H9 (cell line): ENCODE data around the gene NID1. TPM values are rescaled to one million over a fixed set of nuclear protein-coding genes. Genes with fewer than 3 reads are reported as not detected.

Experiments used
- DNase-seq: peaks from one replicate; pipeline ENCODE4 v3.0.0-alpha.2; 2017
- H2AFZ ChIP-seq: one replicate; pipeline ENCODE4 v1.6.1; 2013; ENCODE audit warnings: mild to moderate bottlenecking, low read length, control low read depth, moderate library complexity
- H2AK5ac ChIP-seq: 2 replicates; pipeline ENCODE4 v1.6.1; 2013; ENCODE audit warnings: low read length, control low read depth, mixed read lengths; ENCODE audit not compliant: insufficient read length
- H2BK120ac ChIP-seq: one replicate; pipeline ENCODE4 v1.6.1; 2013; ENCODE audit warnings: low read depth, mild to moderate bottlenecking, low read length, control low read depth, inconsistent platforms; ENCODE audit not compliant: poor library complexity, severe bottlenecking
- H2BK12ac ChIP-seq: 2 replicates; pipeline ENCODE4 v1.6.1; 2013; ENCODE audit warnings: low read length, control low read depth, mixed read lengths, low read depth; ENCODE audit not compliant: insufficient read length
- H2BK15ac ChIP-seq: 2 replicates; pipeline ENCODE4 v1.6.1; 2013; ENCODE audit warnings: low read depth, low read length, control low read depth
- H2BK20ac ChIP-seq: one replicate; pipeline ENCODE4 v1.6.1; 2013; ENCODE audit warnings: low read depth, mild to moderate bottlenecking, low read length, control low read depth, inconsistent platforms; ENCODE audit not compliant: poor library complexity, severe bottlenecking
- H2BK5ac ChIP-seq: 2 replicates; pipeline ENCODE4 v1.6.1; 2013; ENCODE audit warnings: low read length, control low read depth, mixed read lengths; ENCODE audit not compliant: insufficient read length
- H3K14ac ChIP-seq: 2 replicates; pipeline ENCODE4 v1.6.1; 2013; ENCODE audit warnings: low read length, control low read depth; ENCODE audit not compliant: insufficient read depth
- H3K18ac ChIP-seq: 2 replicates; pipeline ENCODE4 v1.6.1; 2013; ENCODE audit warnings: low read depth, mild to moderate bottlenecking, mixed read lengths, low read length, control low read depth; ENCODE audit not compliant: insufficient read length
- H3K23ac ChIP-seq: 2 replicates; pipeline ENCODE4 v1.6.1; 2013; ENCODE audit warnings: low read length, control low read depth, mixed read lengths, low read depth; ENCODE audit not compliant: insufficient read length
- H3K23me2 ChIP-seq: 2 replicates; pipeline ENCODE4 v1.6.1; 2013; ENCODE audit warnings: low read depth, mild to moderate bottlenecking, mixed read lengths, low read length, control low read depth; ENCODE audit not compliant: insufficient read length, poor library complexity, severe bottlenecking
- H3K27ac ChIP-seq: 2 replicates; pipeline ENCODE4 v1.5.1; 2013; ENCODE audit warnings: low read length, control low read depth, mixed read lengths, low read depth; ENCODE audit not compliant: insufficient read length
- H3K27me3 ChIP-seq: 2 replicates; pipeline ENCODE4 v1.6.1; 2013; ENCODE audit warnings: low read length, control low read depth, inconsistent platforms; ENCODE audit not compliant: insufficient read depth
- H3K4ac ChIP-seq: 2 replicates; pipeline ENCODE4 v1.6.1; 2013; ENCODE audit warnings: low read depth, mild to moderate bottlenecking, control low read depth, inconsistent platforms, low read length, moderate library complexity
- H3K4me1 ChIP-seq: 2 replicates; pipeline ENCODE4 v1.6.1; 2013; ENCODE audit warnings: low read length, control low read depth, inconsistent platforms; ENCODE audit not compliant: insufficient read depth
- H3K4me2 ChIP-seq: 2 replicates; pipeline ENCODE4 v1.6.1; 2013; ENCODE audit warnings: low read length, control low read depth, mixed read lengths; ENCODE audit not compliant: insufficient read length, insufficient read depth
- H3K56ac ChIP-seq: 2 replicates; pipeline ENCODE4 v1.6.1; 2013; ENCODE audit warnings: low read depth, mild to moderate bottlenecking, mixed read lengths, low read length, control low read depth; ENCODE audit not compliant: insufficient read length
- H3K79me1 ChIP-seq: 2 replicates; pipeline ENCODE4 v1.6.1; 2013; ENCODE audit warnings: low read depth, mild to moderate bottlenecking, moderate library complexity, low read length, control low read depth, inconsistent platforms; ENCODE audit not compliant: insufficient read depth, poor library complexity, severe bottlenecking
- H3K79me2 ChIP-seq: 2 replicates; pipeline ENCODE4 v1.6.1; 2013; ENCODE audit warnings: low read length, control low read depth, inconsistent platforms; ENCODE audit not compliant: insufficient read depth
- H3K9ac ChIP-seq: 2 replicates; pipeline ENCODE4 v1.6.1; 2013; ENCODE audit warnings: low read length, control low read depth, mixed read lengths; ENCODE audit not compliant: insufficient read length; ENCODE audit errors: extremely low read depth
- H3K9me3 ChIP-seq: one replicate; pipeline ENCODE4 v1.6.1; 2013; ENCODE audit warnings: low read depth, low read length, inconsistent platforms; ENCODE audit not compliant: control insufficient read depth
- H3T11ph ChIP-seq: one replicate; pipeline ENCODE4 v1.6.1; 2013; ENCODE audit warnings: mild to moderate bottlenecking, low read length, control low read depth, inconsistent platforms
- H4K20me1 ChIP-seq: one replicate; pipeline ENCODE4 v1.6.1; 2013; ENCODE audit not compliant: control insufficient read depth, insufficient read length, insufficient read depth
- H4K5ac ChIP-seq: 2 replicates; pipeline ENCODE4 v1.6.1; 2013; ENCODE audit warnings: low read depth, mild to moderate bottlenecking, mixed read lengths, low read length, control low read depth; ENCODE audit not compliant: insufficient read length
- H4K8ac ChIP-seq: replicated peaks from 2 replicates; pipeline ENCODE4 v1.6.1; 2013; ENCODE audit warnings: low read length, control low read depth, mixed read lengths, low read depth; ENCODE audit not compliant: insufficient read length
- H4K91ac ChIP-seq: 2 replicates; pipeline ENCODE4 v1.6.1; 2013; ENCODE audit warnings: low read depth, mild to moderate bottlenecking, moderate library complexity, mixed read lengths, low read length, control low read depth; ENCODE audit not compliant: insufficient read length
- H3K27ac Mint-ChIP-seq, 3 experiments: 2 replicates in 2 of 3; 3 replicates in 1 of 3; pipeline ENCODE4 v1.8.0; 2020 to 2021; ENCODE audit warnings: mixed read lengths in 3 of 3, mild to moderate bottlenecking in 1 of 3, moderate library complexity in 1 of 3
- H3K27me3 Mint-ChIP-seq: 2 replicates; pipeline ENCODE4 v1.8.0; 2021; ENCODE audit warnings: low read depth, mild to moderate bottlenecking, moderate library complexity, mixed read lengths
- H3K36me3 Mint-ChIP-seq, 3 experiments: 2 replicates in 2 of 3; 3 replicates in 1 of 3; pipeline ENCODE4 v1.8.0; 2020 to 2021; ENCODE audit warnings: low read depth in 3 of 3, mixed read lengths in 3 of 3; ENCODE audit not compliant: insufficient read depth in 1 of 3
- H3K4me1 Mint-ChIP-seq, 2 experiments: 2 replicates each; pipeline ENCODE4 v1.8.0; 2020; ENCODE audit warnings: mixed read lengths in 2 of 2
- H3K4me3 Mint-ChIP-seq, 2 experiments: 2 replicates in 1 of 2; 3 replicates in 1 of 2; pipeline ENCODE4 v1.8.0; 2020 to 2021; ENCODE audit warnings: mild to moderate bottlenecking in 2 of 2, mixed read lengths in 2 of 2, moderate library complexity in 1 of 2
- H3K9me3 Mint-ChIP-seq, 2 experiments: 2 replicates in 1 of 2; 3 replicates in 1 of 2; pipeline ENCODE4 v1.8.0; 2020; ENCODE audit warnings: mild to moderate bottlenecking in 2 of 2, mixed read lengths in 2 of 2, moderate library complexity in 1 of 2
- WGBS: extraction: QIAGEN DNeasy Blood & Tissue Kit; methylation state at CpG from one replicate; pipeline ENCODE4 v1.1.7; 2013; ENCODE audit warnings: missing lambda C conversion rate, low lambda C conversion rate, mixed read lengths; ENCODE audit not compliant: insufficient read length; ENCODE audit errors: extremely low coverage; 5-methylcytosine and 5-hydroxymethylcytosine counted together
- total RNA-seq: library from RNA; stranded (reverse); gene quantifications from 2 replicates; pipeline ENCODE4 v1.2.1, GENCODE V29; 2021
- TF ChIP-seq, protein P1 (sequence below): fragments of 200-600 bp; sonication (generic); conservative IDR thresholded peaks from 3 replicates; pipeline ENCODE4 v1.8.0; 2021; ENCODE audit warnings: antibody characterized with exemption, mild to moderate bottlenecking

NID1 gene
- total RNA-seq, 1 experiment from 2014 or later: 28.5 TPM

DNA sequence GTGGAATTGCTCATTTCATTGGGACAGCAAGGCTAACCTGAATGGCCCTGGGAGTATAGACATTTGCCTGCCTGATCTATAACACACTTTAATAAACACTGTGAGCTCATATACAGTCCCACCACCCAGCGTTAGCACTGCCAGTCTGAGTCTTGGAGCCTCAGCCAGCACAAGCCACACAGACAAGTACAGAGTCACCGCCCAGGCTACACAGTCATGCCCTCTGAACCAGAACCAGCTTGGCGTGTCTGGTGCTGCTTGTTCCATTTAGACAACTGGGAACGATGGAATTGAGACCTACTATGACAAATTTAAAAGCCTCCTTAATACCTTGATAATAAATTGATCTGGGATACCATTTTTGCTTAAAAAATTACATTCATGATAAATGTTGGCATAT, 31.6 kb downstream of the NID1 start:
- Histone ChIP-seq H3K14ac (no peak overlapping the region), H2BK5ac (no peak overlapping the region), H2BK20ac (no peak overlapping the region), H3K4ac (no peak overlapping the region), H3K56ac (no peak overlapping the region), H3K79me1 (no peaks in the 10 kb centered on the region), H3K9ac (no peak overlapping the region), H2AK5ac (no peak overlapping the region), H4K20me1 (no peaks in the 10 kb centered on the region), H4K91ac (no peak overlapping the region), H4K8ac (no peak overlapping the region), H2BK120ac (no peak overlapping the region), H3K4me2 (no peak overlapping the region), H3K23me2 (no peaks in the 10 kb centered on the region), H3T11ph (no peak overlapping the region), H2BK12ac (no peak overlapping the region), H3K18ac (no peak overlapping the region), H2BK15ac (no peak overlapping the region), H3K4me1 (no peaks in the 10 kb centered on the region), H4K5ac (no peak overlapping the region), H3K23ac (no peak overlapping the region), H3K27me3 (no peaks in the 10 kb centered on the region), H3K9me3 (no peaks in the 10 kb centered on the region), H2AFZ (no peak overlapping the region), H3K27ac (no peak overlapping the region), H3K79me2 (no peaks in the 10 kb centered on the region)
- Mint-ChIP-seq H3K4me3 (no peak overlapping the region), H3K9me3 (no peaks in the 10 kb centered on the region), H3K4me1 (peaks cover 0 to 4% of the 10 kb centered on the region in 2 experiments; a peak in 1 of 4 replicates), H3K27ac (no peak overlapping the region), H3K36me3 (0 out of 7 replicates have a peak, but pooled peaks cover 0 to 4% (median 0%) of the 10 kb centered on the region in 3 experiments), H3K27me3 (no peaks in the 10 kb centered on the region)
- TF ChIP-seq, protein P1, sequence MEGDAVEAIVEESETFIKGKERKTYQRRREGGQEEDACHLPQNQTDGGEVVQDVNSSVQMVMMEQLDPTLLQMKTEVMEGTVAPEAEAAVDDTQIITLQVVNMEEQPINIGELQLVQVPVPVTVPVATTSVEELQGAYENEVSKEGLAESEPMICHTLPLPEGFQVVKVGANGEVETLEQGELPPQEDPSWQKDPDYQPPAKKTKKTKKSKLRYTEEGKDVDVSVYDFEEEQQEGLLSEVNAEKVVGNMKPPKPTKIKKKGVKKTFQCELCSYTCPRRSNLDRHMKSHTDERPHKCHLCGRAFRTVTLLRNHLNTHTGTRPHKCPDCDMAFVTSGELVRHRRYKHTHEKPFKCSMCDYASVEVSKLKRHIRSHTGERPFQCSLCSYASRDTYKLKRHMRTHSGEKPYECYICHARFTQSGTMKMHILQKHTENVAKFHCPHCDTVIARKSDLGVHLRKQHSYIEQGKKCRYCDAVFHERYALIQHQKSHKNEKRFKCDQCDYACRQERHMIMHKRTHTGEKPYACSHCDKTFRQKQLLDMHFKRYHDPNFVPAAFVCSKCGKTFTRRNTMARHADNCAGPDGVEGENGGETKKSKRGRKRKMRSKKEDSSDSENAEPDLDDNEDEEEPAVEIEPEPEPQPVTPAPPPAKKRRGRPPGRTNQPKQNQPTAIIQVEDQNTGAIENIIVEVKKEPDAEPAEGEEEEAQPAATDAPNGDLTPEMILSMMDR: no peak
- no CpG with 5 or more reads among the region's 4 CpGs for whole genome bisulfite sequencing
- DNase-seq: no peak
